Activated CD8-positive, alpha-beta memory T cell treated with anti-CD3 and anti-CD28 coated beads for 36 hours (primary cell): ENCODE results near the gene IGSF21. TPM values are rescaled to one million over a fixed set of nuclear protein-coding genes. Genes with fewer than 3 reads are reported as not detected.
"Not testable (repeated sequence)": the region's sequence is repeated elsewhere in the genome, so short reads cannot be mapped to it uniquely, and the experiment has no call there.

Source experiments
- CTCF ChIA-PET: fragments of 350-600 bp; sonication (Branson Sonifier 250); formaldehyde crosslinking; loops from one replicate; lab custom pipeline; 2021; ENCODE audit warnings: antibody characterized with exemption; lab: Charles Lee
- POLR2A ChIA-PET: fragments of 350-600 bp; sonication (Branson Sonifier 250); formaldehyde crosslinking; loops from one replicate; lab custom pipeline; 2021; ENCODE audit warnings: antibody characterized with exemption; lab: Charles Lee
- total RNA-seq, 2 experiments: library from RNA; stranded (reverse); gene quantifications; one replicate each; pipeline ENCODE4 v1.2.3, GENCODE V29; 2021

The IGSF21 gene
- total RNA-seq, 2 experiments from 2014 or later = not detected

DNA sequence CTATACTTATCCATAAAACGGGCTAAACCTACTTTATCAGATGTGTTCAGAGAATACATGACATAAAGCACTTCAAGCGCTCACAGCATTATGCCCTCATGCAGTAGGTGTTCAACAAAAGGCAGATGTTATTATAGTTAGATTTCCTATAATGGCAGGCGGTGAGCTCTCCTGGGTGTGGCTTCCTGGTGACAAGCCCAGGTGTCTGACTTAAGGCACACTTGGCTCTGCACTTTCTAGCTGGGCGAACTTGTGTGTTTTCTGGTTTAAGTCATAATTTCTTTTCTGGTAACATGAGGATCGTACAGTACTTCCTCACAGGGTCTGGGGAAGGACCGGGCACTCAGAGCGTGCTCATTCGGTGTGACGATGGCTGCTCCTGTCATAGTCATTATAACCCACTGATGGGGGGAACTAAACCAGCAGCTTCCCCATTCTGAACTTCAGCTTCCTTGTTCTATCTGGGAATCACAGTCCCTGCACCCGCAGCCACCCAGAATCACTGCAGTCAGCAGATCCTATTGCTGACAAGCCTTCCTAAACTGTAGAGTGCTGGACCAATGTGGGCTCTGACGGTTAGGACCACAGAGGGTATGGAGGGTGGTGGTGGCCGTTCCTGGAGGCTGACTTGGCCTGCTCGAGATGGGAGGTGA, 52.8 kb downstream of the IGSF21 start:
- CTCF ChIA-PET = no interaction called here
- POLR2A ChIA-PET = no interaction called here

DNA sequence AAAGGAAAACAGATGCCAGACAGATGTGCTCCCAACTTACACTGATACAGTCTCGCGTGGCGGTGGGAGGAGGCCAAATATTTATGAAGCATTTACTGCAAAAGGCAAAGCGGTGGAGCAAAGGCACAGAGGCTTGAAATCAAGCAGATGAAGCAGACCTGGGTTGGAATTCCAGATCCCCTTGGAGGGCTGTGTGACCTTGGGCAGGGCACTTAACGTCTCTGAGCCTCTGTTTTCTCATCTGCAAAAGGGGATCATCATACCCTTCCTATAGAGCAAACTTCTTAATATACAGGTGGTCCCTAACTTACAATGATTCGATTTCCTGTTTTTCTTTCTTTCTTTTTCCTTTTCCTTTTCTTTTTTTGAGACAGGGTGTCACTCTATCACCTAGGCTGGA, 54.1 kb downstream of the IGSF21 start:
- ChIA-PET CTCF (no interaction called here), POLR2A (no interaction called here)

DNA sequence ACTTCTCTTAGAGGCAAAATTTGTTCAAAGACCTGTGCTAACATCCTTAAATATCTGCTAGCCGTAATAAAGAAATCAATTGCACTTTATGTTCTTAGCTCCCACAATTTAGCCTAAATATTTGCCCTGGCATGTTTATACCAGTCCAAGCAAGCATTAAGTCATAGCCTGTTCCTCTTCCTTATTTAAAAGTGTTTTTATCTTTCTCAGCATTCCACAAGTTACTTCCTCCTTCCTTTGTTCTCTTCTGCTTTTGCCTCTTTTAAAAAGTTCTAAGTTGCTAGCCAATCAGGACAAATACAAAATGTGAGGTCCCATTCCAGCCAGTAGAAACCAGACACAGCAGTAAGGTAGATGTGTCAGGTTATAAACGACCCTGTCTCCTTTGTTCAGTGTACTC, 58.0 kb downstream of the IGSF21 start:
- CTCF ChIA-PET, POLR2A ChIA-PET: not testable (repeated sequence)

DNA sequence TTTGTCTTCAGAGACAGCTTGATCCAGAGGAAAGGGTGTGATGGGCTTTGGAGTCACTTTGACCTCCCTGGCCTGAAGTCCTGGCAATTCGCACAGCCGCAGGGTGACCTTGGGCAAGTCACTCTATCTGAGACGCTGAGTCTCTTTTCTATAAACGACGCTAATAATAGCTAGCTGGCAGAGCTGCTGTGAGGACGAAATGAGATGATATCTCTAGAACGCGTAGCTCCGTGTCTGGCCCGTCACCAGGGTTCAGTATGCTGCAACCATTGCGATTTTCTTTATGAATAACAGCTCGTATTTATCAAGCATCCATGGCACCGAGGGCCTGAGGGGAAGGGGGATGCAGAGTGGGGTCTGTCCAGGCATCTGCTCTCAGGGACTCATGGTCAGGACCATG, 58.7 kb downstream of the IGSF21 start:
- POLR2A ChIA-PET = no interaction called here
- CTCF ChIA-PET = no interaction called here

DNA sequence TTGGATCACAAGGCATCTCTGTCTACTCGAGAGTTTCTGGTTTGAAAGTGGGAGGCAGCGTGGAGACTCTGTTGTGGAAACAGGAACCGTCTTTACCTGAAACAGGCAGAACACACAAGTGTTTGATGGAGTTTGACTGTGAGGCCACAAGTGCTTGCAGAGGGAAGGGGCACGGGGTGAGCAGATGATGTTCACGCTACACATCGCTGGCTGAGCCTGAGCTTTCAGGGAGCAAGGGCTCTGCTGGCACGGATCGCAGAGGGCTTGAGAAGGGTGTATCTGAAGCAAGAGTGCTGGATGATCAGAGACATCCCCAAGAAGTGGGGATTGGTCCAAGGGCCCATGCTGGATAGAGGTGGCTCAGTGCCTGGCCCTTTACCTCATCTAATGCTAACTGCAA, 59.3 kb downstream of the IGSF21 start:
- CTCF ChIA-PET = no interaction called here
- POLR2A ChIA-PET = no interaction called here

DNA sequence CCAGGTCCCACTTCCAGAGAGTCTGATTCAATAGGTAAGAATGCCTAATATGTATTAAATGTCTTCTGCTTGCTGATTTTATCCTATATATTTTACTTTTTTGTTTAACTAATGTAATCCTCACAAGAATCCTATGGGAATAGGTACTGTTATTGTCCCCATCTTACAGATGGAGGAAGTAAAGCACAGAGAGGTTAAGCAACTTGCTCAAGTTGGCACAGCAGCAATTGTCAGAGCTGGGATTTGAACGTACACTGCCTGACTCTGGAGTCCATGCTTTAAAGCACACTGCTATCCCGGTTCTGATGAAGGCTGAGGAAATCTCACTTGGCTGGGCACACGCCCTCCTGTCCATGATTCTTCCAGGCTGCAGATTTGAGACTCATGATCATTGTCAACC, 62.8 kb downstream of the IGSF21 start:
- CTCF ChIA-PET = no interaction called here
- POLR2A ChIA-PET = no interaction called here

DNA sequence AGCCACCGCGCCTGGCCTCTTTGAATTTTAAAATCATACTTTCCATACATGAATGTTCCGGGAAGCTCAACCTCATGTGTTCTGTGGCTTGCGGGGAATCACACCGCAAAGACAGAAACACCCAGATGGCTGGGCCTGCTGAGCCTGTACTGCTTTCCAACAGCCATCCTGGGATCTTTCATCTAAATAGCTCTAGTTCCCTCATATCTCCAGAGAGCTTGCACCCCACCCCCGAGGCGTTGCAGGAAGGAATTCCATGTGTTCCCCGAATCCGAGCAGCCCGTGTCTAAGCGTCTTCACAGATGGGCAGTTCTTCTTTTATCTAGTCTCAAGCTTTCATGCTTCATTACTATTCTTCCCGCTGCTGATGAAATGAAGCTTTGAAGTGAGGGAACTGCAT, 66.4 kb downstream of the IGSF21 start:
- CTCF ChIA-PET = no interaction called here

DNA sequence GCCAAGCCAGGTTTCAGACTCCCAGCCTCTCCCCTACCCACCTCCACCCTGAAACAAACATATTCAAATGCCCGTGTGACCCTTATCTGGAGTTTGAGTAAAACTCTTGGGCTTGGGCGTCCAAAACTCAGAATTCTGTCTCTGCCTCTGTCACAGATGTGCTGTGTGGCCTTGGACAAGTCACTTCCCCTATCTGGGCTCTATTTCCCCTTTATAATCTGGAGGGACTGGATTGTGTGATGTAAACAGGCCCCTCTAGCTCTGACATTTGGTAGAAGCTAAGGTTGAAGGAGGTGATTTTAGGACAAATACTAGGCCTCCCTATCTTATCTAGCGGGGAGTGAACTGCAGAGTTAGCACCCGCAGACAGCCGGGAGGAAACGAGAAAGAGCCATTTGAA, 67.5 kb downstream of the IGSF21 start:
- ChIA-PET CTCF (no interaction called here), POLR2A (no interaction called here)

More for the DNA sequence above, 66.4 kb downstream of the IGSF21 start:
- POLR2A ChIA-PET = no interaction called here

DNA sequence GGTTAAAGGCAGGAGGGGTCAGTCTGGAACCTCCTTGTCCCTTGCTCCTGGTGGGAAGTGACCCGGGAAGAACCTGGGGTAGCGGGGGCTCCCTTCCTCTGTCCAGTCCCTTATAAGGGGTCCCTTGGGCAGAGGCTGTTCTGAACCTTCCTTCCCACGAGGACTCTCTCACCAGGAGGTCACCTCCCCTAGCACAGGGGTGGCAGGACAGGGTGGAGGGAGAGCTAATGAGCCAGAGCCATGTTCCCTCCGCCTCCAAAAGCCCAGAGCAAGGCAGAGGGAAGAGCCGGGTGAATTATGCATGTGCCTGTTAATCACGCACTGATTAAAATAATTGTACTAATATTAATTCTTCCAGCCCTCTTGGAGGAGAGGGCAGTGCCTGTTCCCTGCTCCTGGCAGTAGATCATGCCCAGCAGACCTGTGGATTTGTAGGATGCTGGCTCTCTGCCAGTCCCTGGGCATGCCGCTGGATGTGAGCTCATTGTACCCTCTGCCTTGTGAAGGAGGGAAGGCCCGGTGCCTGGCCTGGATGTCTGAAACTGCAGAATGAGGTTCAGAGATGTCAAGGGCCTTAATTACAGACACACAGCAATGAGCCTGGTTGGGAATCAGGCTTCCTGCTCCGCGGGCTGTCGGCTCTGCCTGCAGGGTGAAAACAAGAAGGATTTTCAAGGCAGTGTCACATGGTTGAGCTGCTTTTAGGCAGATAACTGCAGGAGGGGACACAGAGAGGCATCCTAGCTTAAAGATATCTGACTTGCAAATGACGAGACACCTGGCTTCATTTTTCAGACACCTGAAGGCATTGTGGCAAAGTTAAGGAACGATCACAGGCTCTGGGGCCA, 68.2 kb downstream of the IGSF21 start:
- ChIA-PET CTCF (no interaction called here), POLR2A (no interaction called here)

DNA sequence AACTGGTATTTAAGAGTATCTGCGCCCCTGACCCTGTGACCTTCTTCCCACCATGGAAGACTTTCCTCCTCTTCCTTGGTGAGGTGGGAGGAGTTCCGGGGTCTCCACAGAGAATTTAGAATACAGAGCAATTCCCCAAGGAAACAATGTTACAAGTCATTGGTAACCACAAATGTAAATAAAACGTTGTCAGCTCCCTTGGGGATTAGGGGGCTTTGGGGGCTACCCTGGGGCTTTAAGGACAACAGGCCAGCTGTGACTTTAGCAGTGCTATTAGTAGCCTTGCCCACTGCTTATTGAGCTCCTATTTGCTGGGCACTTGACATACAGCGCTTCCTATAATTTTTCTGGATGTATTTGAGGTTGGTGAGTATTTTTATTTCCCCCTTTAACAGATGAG, 69.0 kb downstream of the IGSF21 start:
- ChIA-PET CTCF (no interaction called here), POLR2A (no interaction called here)

DNA sequence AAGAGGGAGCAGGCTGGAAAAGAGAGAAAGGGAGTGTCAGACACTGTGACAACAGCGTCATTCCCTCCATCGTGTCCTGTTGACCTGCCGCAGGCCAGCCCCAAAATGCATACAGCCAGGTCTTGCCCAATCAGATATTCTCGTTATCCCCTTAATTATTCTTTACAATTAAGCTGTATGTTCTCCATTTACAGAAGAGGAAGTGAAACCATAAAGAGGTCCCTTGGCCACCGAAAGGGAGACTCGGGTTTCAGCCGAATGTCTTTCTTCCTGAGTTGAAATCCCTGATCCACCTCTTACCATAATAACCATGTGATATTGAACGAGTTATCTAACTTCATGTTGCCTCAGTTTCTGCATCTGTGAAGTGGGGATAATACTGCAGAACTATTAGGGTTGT, 70.5 kb downstream of the IGSF21 start:
- POLR2A ChIA-PET = no interaction called here

DNA sequence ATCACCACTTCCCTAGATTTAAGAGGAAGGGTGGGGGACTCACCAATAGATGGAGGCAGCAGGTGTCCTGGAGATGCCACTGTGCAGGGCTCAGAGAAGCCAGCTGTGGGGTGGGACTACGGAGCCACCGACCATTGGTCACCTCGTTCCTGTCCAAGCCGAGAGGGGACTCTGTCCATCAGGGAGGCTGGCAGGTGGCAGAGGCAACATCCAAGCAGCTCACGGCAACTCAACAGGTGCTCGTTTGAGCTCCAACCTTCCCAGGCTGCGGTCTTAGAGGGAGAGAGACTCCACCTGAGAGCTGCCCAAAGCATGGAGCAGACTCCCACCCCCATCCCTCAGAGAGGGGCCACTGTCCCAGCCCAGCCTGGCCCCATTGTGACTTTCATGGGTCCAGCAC, 71.4 kb downstream of the IGSF21 start:
- ChIA-PET POLR2A (no interaction called here), CTCF (no interaction called here)

More for the DNA sequence above, 70.5 kb downstream of the IGSF21 start:
- CTCF ChIA-PET = interaction anchor here (0.5 kb wide), 1 partner anchor 231 kb away, joined by 4 read pairs; no protein-coding TSS in a partner anchor

DNA sequence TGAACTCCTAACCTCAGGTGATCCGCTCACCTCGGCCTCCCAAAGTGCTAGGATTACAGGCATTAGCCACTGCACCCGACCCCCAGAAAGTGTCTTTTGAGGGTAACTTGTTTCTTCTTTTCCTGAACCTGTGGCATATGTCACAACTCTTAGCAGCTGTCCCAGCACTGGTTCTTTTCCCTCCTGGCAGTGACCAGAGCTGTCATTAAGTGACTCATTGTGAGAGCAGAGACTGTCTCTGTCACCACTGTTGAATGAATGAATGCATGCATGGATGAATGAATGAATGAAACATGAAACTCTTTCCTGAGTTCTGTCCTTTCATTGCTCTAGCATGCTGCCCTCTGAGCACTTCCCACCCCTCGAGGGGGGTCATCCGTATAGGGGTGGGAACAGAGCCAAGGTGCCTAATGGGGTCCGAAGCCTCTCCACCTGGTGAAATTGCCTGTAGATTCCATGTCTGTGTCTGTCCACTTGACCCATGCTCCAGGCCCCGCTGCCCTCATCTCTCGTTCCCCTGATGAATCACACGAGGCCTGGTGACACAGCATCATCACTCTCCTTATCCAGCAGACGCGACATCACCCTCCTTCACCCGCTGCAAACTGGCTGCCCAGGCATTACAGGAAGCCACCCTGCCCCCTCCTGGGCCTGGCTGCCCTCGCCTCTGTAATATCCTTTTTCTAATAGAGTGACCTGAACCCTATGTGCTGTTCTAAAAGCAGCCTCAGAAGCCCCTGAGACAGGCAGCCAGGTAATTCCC, 75.0 kb downstream of the IGSF21 start:
- CTCF ChIA-PET = no interaction called here
- POLR2A ChIA-PET = no interaction called here

DNA sequence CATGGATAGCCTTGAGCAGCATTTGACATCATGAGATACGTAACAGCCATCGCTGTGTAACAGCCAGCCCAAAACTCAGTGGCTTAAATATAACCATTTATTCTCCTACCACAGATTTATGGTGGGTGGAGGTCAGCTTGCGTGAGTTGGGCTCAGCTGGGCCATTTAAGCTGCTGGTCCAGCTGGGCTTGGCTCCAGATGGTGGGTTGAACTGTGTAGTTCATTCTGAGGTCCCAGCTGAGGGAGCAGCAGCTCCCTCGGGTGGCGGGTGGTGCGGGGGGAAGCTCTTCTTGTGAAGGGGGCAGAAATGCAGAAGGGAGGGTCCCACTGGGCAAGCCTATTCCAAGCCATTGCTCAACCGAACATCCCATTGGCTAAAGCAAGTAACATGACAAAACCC, 75.9 kb downstream of the IGSF21 start:
- POLR2A ChIA-PET = no interaction called here
- CTCF ChIA-PET = no interaction called here

DNA sequence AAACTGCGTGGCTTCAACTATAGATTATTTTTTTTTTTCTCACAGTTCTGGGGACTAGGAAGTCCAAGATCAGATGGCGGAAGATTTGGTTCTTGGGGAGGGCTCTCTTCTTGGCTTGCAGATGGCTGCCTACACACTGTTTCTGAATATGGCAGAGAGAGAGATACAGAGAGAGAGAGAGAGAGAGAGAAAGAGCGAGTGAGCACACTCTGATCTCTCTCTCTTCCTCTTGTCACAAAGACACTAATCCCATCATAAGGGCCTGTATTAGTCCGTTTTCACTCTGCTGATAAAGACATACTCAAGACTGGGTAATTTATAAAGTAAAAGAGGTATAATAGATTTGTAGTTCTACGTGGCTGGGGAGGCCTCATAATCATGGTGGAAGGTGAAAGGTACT, 79.5 kb downstream of the IGSF21 start:
- ChIA-PET POLR2A (no interaction called here), CTCF (no interaction called here)

DNA sequence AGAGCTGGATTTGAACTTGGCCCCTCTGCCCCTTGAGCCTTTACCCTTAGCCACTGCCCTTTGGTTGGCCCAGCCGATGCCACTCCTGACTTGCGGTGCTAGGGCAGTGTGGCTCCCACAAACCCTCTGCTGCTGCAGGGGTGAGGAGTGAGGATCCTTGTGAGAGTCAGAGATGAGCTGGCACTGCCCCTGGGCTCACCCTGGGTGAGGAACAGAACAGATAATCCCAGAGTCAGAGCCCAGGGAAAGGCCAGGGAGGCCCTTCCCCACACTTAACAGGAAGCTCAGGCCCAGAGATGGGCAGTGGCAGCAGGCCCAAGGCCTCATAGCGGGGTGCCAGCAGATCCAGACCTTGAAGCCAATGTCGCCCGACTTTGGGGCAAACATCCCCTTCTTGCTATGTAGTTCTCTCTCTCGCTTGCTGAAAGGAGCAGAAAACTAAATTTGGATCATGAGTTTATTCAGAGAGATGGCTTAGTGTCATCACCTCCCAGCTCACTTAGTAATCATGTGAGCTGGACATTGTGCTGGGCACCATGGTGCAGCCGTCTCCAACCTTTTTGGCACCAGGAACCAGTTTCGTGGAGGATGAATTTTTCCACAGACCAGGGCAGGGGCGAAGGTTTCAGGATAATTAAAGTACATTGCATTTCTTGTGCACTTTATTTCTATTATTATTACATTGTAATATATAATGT, 81.4 kb downstream of the IGSF21 start:
- CTCF ChIA-PET = no interaction called here
- POLR2A ChIA-PET = no interaction called here

DNA sequence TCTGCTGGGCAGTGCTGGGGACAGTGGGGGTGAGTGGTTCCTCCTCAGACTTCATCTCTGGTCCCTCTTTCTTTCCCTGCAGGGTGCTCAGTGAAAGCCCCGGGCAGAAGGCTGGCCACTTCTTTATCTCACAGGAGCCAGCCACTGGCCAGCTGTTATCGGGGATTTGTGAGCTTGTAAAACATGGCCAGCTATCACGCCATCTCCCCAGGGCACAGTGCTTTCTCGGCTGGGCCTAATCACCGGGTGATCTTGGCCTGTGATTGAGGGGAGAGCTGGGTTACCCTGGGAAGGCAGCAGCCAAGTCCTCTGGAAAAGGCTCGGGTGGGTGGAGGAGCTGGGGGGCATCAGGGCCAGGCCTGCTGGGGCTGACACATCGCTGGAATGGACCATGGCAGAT, 83.0 kb downstream of the IGSF21 start:
- POLR2A ChIA-PET = no interaction called here
- CTCF ChIA-PET = no interaction called here

DNA sequence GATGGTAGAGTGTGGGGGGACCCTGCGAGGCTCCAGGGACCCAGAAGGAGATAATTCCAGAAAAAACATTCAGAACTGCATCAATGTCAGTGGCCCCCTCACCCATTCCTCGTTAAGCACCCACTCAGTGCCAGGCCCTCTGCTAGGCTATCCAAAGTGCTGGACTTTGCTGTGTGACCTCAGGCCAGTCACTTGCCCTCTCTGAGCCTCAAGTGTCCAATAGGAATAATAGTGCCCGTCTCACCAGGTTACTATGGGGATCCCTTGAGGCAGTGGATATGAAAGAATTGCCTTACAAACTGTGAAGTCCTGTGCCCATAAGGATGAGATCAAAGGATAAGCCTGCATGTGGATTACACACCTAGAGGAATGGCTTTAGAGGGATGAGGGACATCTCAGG, 83.4 kb downstream of the IGSF21 start:
- ChIA-PET POLR2A (no interaction called here), CTCF (no interaction called here)

DNA sequence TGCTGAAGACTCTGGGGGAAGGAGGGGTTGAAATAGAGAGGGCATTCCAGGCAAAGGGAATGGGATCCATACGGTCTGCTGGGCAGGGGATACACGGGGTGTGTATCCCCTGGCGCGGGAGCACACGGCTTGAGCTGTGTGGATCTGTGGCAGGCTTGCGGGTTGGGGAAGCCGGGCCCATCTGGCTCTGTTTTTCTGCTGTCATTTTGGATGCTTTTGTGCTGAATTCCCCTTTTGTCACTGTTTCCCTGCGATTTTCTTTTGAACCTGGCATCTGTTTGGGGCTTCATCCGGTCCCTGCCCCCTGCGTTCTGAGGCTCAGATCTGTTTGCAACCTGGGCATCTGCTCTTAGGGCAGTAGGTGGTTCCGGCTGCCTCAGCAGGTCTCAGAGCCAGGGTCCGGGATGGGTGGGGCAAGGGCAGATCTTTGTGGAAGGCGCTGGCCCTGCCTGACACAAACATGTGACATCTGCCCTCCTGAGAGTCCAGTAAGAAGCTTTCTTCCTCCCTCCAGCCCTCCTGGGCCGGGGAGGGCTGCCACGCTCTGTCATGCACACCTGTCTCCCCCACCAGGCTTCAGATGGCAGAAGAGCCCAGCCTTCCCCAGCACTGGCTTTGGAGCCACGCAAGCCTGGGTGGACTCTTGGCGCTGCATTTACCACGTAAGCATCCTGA, 84.0 kb downstream of the IGSF21 start:
- CTCF ChIA-PET = no interaction called here
- POLR2A ChIA-PET = no interaction called here
